ENCODE measurements around the gene CXCL17.

GRCh38 chr19:42421101-42421500 is 21.6 kb downstream of the CXCL17 start:
- no peak for TF ChIP-seq CTCF (IDR thresholded peaks at IDR 0.05)
- no peak for TF ChIP-seq POLR2A (IDR thresholded peaks at IDR 0.05)
